Endodermal cell (in vitro differentiated cells): ENCODE measurements around the gene SLC66A1. TPM values are rescaled to one million over a fixed set of nuclear protein-coding genes. Genes with fewer than 3 reads are reported as not detected.
A peak's percentile ranks its signal among the peaks of the same experiment; 100 is the strongest.

Experiments
- DNase-seq: peaks from one replicate; pipeline ENCODE4 v3.0.0-alpha.2; 2017
- H3K27ac ChIP-seq: 2 replicates; pipeline ENCODE4 v1.5.1; 2013; ENCODE audit warnings: mild to moderate bottlenecking, low read depth, low read length, moderate library complexity
- H3K27me3 ChIP-seq: 2 replicates; pipeline ENCODE4 v1.6.1; 2013; ENCODE audit warnings: mild to moderate bottlenecking, low read length, moderate library complexity; ENCODE audit not compliant: insufficient read depth, control insufficient read depth, poor library complexity, severe bottlenecking
- H3K36me3 ChIP-seq: 2 replicates; pipeline ENCODE4 v1.7.0; 2013; ENCODE audit warnings: mild to moderate bottlenecking, low read length, moderate library complexity; ENCODE audit not compliant: control insufficient read depth, insufficient read depth
- H3K4me1 ChIP-seq: one replicate; pipeline ENCODE4 v1.7.0; 2013; ENCODE audit warnings: low read length; ENCODE audit not compliant: control insufficient read depth, insufficient read depth
- H3K4me3 ChIP-seq: 2 replicates; pipeline ENCODE4 v1.5.1; 2013; ENCODE audit warnings: mild to moderate bottlenecking, low read length, moderate library complexity
- H3K9ac ChIP-seq: 2 replicates; pipeline ENCODE4 v1.6.1; 2013; ENCODE audit warnings: mild to moderate bottlenecking, low read length, moderate library complexity; ENCODE audit not compliant: poor library complexity, severe bottlenecking; ENCODE audit errors: extremely low read depth
- H3K9me3 ChIP-seq: 2 replicates; pipeline ENCODE4 v1.6.1; 2013; ENCODE audit warnings: mild to moderate bottlenecking, low read length, moderate library complexity; ENCODE audit not compliant: control insufficient read depth
- H3K27ac Mint-ChIP-seq: 2 replicates; pipeline ENCODE4 v1.8.0; 2020; ENCODE audit warnings: mixed read lengths
- H3K27me3 Mint-ChIP-seq: 2 replicates; pipeline ENCODE4 v1.8.0; 2021; ENCODE audit warnings: mild to moderate bottlenecking, mixed read lengths; ENCODE audit not compliant: insufficient read depth
- H3K36me3 Mint-ChIP-seq: 2 replicates; pipeline ENCODE4 v1.8.0; 2020; ENCODE audit warnings: low read depth, mixed read lengths
- H3K4me1 Mint-ChIP-seq: 2 replicates; pipeline ENCODE4 v1.8.0; 2020; ENCODE audit warnings: mixed read lengths
- H3K4me3 Mint-ChIP-seq: 2 replicates; pipeline ENCODE4 v1.8.0; 2020; ENCODE audit warnings: mild to moderate bottlenecking, moderate library complexity, mixed read lengths
- H3K9me3 Mint-ChIP-seq: 2 replicates; pipeline ENCODE4 v1.8.0; 2020; ENCODE audit warnings: mild to moderate bottlenecking, mixed read lengths
- CTCF ChIP-seq: fragments of 200-600 bp; sonication (generic); conservative IDR thresholded peaks from 2 replicates; pipeline ENCODE4 v1.5.0; 2021; ENCODE audit warnings: antibody characterized with exemption, mild to moderate bottlenecking
- WGBS, 2 experiments: methylation state at CpG; one replicate each; pipeline versions ENCODE4 v1.1.5 to v1.1.7; 2013; ENCODE audit warnings: missing lambda C conversion rate in 2 of 2, mixed read lengths in 1 of 2; ENCODE audit not compliant: insufficient coverage in 1 of 2, insufficient read length in 1 of 2; 5-methylcytosine and 5-hydroxymethylcytosine counted together
- total RNA-seq, 2 donors: library from RNA; stranded (reverse); fragmentation: NEBNext Ultra II Directional in 1 of 2; extraction: Animal tissue kit (Norgen Biotek cat#: 25700) in 1 of 2; gene quantifications; 2 replicates in 1 of 2; 3 replicates in 1 of 2; pipeline ENCODE4 v1.2.1, GENCODE V29; 2021

The SLC66A1 gene
- total RNA-seq, 2 donors from 2014 or later = 20.8 to 22.6 TPM

GRCh38 chr1:19342894-19343616 lies 30.9 kb downstream of the SLC66A1 start:
- no peak overlapping the region for H3K4me3 Mint-ChIP-seq
- DNase-seq = no peak
- H3K27ac ChIP-seq = no peak overlapping the region
- H3K4me1 ChIP-seq = no peaks in the 10 kb centered on the region
- H3K27me3 Mint-ChIP-seq = no peaks in the 10 kb centered on the region
- TF ChIP-seq CTCF = no peak
- no peak overlapping the region for H3K27ac Mint-ChIP-seq
- peaks cover 47% of the 10 kb centered on the region for H3K36me3 Mint-ChIP-seq
- H3K4me1 Mint-ChIP-seq = peaks cover 6% of the 10 kb centered on the region
- H3K9me3 ChIP-seq = no peaks in the 10 kb centered on the region
- WGBS, 2 experiments = 91 to 93% methylated on average over 25 to 33 of the region's 33 CpGs
- no peaks in the 10 kb centered on the region for H3K9me3 Mint-ChIP-seq
- H3K36me3 ChIP-seq = peaks cover 64% of the 10 kb centered on the region
- no peak overlapping the region for H3K9ac ChIP-seq
- H3K4me3 ChIP-seq = no peak overlapping the region
- no peaks in the 10 kb centered on the region for H3K27me3 ChIP-seq

- H3K27ac Mint-ChIP-seq = no peak overlapping the region
- Histone ChIP-seq H3K27me3 (no peaks in the 10 kb centered on the region), H3K27ac (no peak overlapping the region), H3K36me3 (peaks cover 66% of the 10 kb centered on the region), H3K4me3 (no peak overlapping the region), H3K4me1 (no peaks in the 10 kb centered on the region), H3K9ac (no peak overlapping the region), H3K9me3 (no peaks in the 10 kb centered on the region)
- no peak overlapping the region for H3K4me3 Mint-ChIP-seq
- H3K27me3 Mint-ChIP-seq = no peaks in the 10 kb centered on the region
- no peak for DNase-seq
- 94 to 96% methylated on average over 12 to 20 of the region's 20 CpGs for WGBS, 2 experiments
- TF ChIP-seq CTCF = no peak
- H3K4me1 Mint-ChIP-seq = peaks cover 2% of the 10 kb centered on the region
- H3K9me3 Mint-ChIP-seq = no peaks in the 10 kb centered on the region
- H3K36me3 Mint-ChIP-seq = peaks cover 48% of the 10 kb centered on the region
Observed at GRCh38 chr1:19343617-19344350, 31.7 kb downstream of the SLC66A1 start.

- H3K27me3 ChIP-seq = no peaks in the 10 kb centered on the region
- H3K4me1 ChIP-seq = no peaks in the 10 kb centered on the region
- Mint-ChIP-seq H3K27me3 (no peaks in the 10 kb centered on the region), H3K27ac (peak overlapping the region; percentile 26), H3K36me3 (peaks cover 47% of the 10 kb centered on the region), H3K9me3 (no peaks in the 10 kb centered on the region), H3K4me1 (peaks cover 2% of the 10 kb centered on the region), H3K4me3 (no peak overlapping the region)
- H3K36me3 ChIP-seq = peaks cover 67% of the 10 kb centered on the region
- no peak overlapping the region for H3K4me3 ChIP-seq
- 84 to 90% methylated on average over 9 to 12 of the region's 12 CpGs for WGBS, 2 experiments
- H3K9me3 ChIP-seq = no peaks in the 10 kb centered on the region
- DNase-seq = peak; percentile 93
- no peak overlapping the region for H3K27ac ChIP-seq
- peak; percentile 90 for TF ChIP-seq CTCF
- H3K9ac ChIP-seq = no peak overlapping the region
Observed at GRCh38 chr1:19344372-19344810, 32.3 kb downstream of the SLC66A1 start.
